GM18507 (cell line): ENCODE data around the gene UBE2O.

Experiments used
- DNase-seq: peaks from one replicate; pipeline ENCODE4 v3.0.0; 2011; ENCODE audit warnings: low read depth; ENCODE audit not compliant: insufficient read length; ENCODE audit errors: extremely low spot score
- FAIRE-seq: peaks from 2 replicates; lab custom pipeline; 2011; peaks lifted over from hg19 to GRCh38; lab: Jason Lieb, UNC

Gene UBE2O

DNA sequence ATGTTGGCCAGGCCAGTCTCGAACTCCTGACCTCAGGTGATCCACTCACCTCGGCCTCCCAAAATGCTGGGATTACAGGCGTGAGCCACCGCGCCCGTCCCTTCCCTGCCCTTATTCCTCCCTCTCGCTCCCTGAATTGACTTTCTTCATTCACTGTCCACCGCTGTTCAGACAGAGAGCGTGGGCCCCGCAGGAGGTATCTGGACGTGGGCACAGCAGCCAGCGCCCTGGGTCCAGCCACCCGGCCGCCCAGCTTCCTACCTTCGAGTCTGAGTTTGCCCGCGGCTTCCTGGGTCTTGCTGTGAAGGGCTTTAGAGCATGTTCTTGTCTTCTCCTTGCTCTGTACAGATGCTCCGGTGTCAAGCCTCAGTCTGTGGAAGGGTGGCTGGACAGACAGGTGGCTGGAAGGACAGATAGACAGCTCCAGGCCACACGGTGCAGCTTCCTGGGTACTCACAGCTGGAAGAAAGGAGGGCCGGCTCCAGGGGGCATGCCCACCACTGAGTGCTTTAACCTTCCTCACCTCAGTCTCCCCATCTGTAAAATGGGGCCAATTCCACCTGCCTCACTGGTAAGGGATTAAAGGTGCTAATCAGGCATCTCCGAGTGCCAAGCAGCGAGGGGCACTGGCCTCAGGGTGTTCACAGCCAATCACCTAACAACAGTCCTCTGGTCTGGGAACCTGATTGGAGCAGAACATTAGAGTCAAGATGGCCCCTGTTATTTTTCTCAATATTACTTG is 34.7 kb upstream of the UBE2O start:
- FAIRE-seq (no peak), DNase-seq (no peak)

DNA sequence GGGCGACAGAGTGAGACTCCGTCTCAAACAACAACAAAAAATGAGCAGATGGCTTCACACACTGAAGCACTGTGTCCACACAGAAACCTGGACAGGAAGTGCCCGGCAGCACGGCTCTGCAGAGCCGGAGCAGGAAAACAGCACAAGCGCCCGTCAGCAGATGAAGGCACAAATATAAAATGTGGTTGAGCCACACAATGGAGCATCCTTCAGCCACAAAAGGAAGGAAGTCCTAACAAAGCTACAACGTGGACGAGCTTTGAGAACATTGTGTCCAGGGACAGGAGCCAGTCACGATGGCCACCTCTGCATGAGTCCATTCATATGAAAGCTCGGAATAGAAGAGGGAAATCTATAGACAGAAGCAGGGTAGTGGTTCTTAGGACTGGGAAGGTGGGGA is 32.6 kb upstream of the UBE2O start:
- no peak for DNase-seq

GRCh38 chr17:76484228-76484725 is 31.3 kb upstream of the UBE2O start:
- DNase-seq = no peak
- no peak for FAIRE-seq

More for the DNA sequence above, 32.6 kb upstream of the UBE2O start:
- no peak for FAIRE-seq

DNA sequence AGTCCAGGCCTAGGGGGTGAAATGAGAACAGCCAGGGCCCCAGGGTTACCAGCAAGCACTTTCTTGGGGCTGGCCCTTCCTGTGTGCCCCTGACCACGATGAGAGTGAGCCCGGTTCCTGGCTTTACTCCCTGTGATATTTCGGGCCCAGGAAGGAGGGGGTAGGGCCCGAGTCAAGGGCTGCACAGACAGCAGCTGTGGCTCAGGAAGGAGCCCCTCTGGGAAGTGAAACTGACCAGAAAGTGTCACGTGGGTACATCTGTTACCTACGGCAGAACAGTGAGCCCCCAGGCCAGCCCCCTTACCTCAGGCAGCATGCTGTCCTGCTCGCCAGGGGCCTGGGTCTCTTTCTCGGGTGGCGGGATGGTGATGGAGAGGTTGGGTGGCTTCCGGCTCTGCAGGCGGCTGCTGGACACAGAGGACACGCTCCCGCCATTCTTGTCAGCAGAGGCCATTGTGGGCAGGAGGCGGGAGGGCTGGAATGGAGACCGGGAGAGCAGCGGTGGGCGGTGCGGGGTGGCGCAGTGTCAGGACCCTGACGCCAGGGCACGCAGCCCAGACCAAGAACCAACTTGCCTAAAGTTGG is 28.2 kb upstream of the UBE2O start:
- FAIRE-seq = no peak
- peak; percentile 68 for DNase-seq

GRCh38 chr17:76480632-76481031 is 27.7 kb upstream of the UBE2O start:
- DNase-seq = no peak
- no peak for FAIRE-seq

DNA sequence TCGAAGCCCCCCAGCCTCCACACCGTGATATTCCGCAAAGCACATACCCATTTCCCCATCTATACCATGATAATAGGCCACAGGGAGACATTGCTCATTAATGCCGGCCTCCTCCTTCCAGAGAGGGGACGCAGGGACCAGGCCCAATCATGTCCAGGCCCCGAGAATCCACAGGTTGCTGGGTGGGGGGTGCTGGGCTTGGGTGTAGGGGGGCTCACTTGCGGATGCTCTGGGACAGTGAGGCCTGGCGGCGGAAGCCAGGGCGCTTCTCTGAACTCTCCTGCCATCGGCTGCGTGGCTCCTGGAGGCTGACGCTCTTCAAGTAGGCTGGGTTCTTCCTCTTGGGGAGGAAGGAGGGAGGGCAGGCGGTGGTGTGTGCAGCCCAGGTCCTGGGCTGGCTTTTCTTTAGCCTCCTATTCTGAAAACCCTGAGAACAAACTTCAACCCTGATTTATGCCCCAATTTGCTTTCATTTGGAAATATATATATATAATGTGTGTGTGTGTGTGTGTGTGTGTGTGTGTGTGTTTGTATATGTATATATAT is 26.6 kb upstream of the UBE2O start:
- DNase-seq (no peak), FAIRE-seq (peak; percentile 45)

- no peak for DNase-seq
- no peak for FAIRE-seq
Observed at GRCh38 chr17:76478730-76479514, 26.0 kb upstream of the UBE2O start.

GRCh38 chr17:76478097-76478496 is 25.1 kb upstream of the UBE2O start:
- DNase-seq (no peak), FAIRE-seq (no peak)

DNA sequence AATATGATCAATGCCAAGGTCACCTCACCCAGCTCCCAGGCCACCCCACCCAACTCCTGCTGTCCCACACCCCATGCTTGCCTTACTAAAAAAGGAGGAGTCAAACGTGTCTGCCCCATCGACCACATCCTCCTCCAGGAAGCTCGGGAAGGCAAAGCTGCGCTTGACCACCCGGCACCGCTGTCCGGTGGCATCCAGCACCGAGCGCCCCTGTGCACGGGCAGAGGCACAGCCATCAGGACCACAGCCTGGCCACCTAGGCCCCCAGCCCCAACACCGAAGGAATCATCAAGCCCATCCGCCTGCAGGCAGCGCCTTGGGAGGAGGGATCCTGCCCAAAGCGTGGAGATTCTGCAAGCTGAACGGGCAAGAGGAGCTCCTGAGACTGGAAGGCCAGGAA is 24.6 kb upstream of the UBE2O start:
- FAIRE-seq = no peak
- no peak for DNase-seq

DNA sequence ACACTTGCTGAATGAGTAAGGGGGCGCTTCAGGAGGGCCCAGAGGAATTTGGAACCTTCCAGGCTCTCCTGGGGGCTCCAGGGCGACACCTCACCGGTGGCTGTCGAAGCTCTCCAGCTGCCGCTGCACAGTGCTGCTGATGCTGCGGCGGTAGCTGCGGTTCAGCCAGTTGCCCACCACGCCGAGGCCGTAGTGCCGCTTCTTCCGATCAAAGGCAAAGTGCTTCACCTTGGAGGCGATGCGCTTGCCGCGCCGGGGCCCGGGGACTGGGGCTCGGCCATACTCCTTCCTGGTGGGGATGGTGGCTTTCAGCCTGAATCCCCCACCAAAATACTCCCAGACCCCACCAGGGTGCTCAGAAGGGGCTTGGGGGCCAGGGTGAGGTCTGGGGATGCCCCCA is 23.8 kb upstream of the UBE2O start:
- no peak for DNase-seq
- FAIRE-seq = no peak

GRCh38 chr17:76475302-76475701 is 22.4 kb upstream of the UBE2O start:
- FAIRE-seq (no peak), DNase-seq (no peak)

DNA sequence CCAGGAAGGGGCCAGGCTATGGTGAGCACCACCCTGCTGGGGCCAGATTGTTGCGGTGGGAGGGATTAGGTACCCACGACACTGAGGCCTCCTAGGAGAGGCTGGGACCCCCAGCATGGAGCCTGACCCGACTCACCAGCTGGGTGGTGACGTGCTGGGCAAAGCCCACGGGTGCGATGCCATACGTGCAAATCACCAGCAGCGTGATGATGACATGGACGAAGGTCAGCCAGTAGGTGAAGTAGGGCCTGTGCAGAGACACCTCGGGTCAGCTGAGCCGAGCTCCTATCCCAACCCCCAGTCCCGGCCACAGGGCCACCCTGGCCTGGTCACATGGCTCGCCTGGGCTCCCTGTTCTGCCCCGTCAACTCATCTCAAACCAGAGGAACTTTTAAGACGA is 21.9 kb upstream of the UBE2O start:
- FAIRE-seq = no peak
- DNase-seq = no peak

DNA sequence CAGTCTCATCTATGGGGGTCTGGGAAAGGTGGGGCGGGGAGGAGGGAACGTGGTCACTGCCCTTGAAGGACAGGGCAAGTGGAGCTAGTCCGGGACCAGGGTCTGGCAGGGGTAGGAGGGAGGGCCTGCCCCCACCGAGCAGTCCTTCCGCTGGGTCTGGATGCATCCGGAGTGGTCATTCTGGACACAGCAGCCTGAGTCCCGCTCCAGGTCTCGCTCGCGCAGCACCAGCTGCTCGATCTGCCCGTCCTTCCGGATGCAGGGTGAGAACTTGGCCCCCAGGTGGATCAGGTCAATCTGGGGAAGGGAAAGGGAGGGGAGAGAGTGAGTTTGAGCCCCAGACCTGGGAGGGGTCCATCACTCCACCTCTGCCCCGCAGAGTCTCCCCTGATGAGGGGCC is 21.3 kb upstream of the UBE2O start:
- FAIRE-seq (no peak), DNase-seq (no peak)

- DNase-seq = no peak
Observed at GRCh38 chr17:76473541-76473985, 20.6 kb upstream of the UBE2O start.

DNA sequence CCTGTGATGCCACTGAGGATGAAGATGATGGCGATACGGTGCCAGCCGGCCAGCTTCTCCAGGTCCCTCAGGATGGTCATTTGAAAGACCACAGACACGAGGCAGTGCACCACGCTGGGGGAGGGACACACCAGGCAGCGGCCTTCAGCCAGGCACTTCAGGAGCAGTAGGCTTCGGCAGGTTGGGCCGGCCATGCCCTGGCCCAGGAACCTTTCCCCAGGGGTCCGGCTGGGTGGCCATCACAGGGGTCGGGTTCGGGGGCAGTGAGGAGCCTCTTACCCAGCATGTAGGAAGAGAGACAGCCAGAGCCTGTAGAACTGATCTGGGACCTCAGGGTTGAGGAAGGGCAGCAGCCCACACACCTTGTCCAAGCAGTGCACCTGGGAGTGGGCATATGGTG is 19.8 kb upstream of the UBE2O start:
- DNase-seq (no peak), FAIRE-seq (no peak)

More at GRCh38 chr17:76473541-76473985, 20.6 kb upstream of the UBE2O start:
- no peak for FAIRE-seq

DNA sequence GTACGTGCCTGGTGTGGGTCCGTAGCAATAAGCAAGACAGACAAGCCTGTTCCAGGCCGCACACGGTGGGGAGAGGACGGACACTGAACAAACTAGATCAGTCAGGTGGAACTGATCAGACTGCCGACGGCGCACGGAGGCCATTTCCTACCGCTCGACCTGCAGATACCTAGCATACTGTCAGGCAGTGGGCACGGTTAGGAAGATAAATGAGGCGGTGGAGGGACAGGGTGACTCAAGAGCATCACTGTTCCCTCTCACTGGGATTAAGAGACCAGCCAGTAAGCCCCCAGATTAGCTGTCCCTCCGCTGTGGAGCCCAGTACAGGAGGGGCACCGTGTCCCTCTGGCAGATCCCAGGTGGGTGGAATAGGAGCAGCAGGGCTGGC is 19.3 kb upstream of the UBE2O start:
- FAIRE-seq (no peak), DNase-seq (no peak)

GRCh38 chr17:76471498-76472257 is 18.7 kb upstream of the UBE2O start:
- FAIRE-seq (no peak), DNase-seq (no peak)

DNA sequence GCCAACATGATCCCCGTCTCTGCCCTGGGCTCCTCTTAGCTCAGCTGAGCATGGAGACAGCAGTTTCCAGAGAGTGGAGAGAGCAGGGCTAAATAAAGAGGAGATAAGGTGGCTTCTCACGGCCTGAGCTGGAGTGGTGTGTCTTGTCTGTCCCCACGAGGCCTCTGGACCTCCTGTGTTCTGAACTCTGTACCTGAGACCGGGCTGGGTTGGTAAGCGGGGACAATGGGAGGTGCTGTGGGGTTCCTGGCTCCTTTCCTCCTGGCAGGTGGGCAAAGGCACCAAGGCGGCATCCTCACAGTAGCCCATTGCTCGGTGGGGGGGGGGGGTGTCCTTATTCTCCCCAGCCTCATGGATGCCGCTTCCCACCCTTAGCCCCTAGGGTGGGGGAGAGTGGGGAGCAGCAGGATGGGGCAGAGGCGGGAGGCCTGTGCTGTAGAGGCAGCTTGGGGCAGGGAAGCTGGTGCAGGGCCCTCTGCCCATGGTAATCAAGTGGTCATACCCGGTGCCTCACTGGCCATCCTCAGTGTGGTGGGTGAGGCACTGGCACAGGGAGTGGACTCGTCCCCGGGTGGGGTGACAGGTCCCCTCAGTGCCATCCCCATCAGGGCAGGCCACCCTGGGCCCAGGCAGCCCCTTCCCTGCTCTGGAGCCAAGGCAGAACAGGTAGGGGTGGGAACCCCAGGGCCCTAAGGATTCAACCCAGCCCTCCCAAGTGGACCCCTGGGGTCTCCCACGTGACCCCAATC is 17.2 kb upstream of the UBE2O start:
- DNase-seq = no peak
- no peak for FAIRE-seq
